ENCODE data around the gene KRT34.
A peak's percentile ranks its signal among the peaks of the same experiment; 100 is the strongest.
"Not testable (repeated sequence)": the region's sequence is repeated elsewhere in the genome, so short reads cannot be mapped to it uniquely, and the experiment has no call there.

KRT34 gene

DNA sequence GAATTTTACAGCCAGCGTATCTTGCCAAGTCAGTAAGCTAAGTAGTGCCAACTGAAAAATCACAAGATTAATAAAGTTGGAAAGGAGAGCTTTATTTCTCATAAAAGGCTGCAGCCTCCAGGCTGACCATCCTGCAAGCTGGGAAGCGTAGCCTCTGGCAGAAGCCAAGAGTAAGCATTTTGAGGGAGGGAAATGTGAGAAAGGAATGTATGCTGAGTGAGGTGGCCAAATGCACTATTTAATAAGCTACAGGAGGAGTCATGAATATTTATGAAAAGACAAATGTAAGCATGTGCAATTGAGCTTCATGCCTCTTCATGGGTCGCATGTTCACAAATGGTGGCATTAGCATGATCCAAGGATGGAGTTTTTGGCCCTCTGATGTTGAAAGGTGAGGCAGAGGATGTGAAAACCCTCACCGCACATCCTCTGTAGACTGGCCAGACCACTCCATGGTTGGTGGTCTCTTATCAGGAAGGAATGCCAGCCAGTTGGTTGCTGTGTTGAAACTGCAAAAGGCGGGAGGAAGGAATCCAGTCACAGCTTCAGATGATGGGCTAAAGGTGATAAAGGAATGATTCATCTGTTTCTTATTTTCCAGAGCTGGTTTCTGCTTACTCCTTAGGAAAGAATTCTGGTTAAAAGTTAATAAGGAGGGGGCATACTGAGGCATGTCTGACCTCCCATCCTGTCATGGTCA lies 21.7 kb downstream of the KRT34 start:
- Mint-ChIP-seq H3K4me3 (no peak overlapping the region), H3K36me3 (no peaks in the 10 kb centered on the region), H3K9me3 (no peaks in the 10 kb centered on the region), H3K27ac (no peak overlapping the region), H3K4me1 (no peaks in the 10 kb centered on the region)
- DNase-seq (ENCODE audit: low spot score in 2 of 2): no peak
- ATAC-seq: no peak

DNA sequence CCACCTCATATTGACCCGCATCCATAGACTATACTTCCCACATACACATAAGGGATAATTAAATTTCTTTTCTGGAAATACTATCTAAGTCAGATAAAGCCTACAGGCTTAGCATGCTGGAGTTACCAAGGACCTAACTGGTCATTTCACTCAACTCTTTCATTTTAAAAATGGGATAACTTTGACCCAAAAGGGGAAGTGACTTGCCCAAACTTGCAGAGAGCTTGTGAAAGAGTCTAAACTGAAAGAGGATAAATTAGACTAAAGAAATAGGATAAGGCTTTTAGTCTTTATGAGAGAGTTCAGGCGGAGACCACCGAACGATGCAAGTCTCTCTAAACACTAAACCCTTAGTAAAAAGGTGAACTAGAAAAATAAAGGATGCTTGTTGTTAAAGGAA lies 27.6 kb downstream of the KRT34 start:
- Mint-ChIP-seq H3K27ac (no peak overlapping the region), H3K4me3 (no peak overlapping the region), H3K9me3 (no peaks in the 10 kb centered on the region), H3K4me1 (peaks cover 8% of the 10 kb centered on the region), H3K36me3 (no peaks in the 10 kb centered on the region)
- ATAC-seq: no peak
- no peak for DNase-seq (ENCODE audit: low spot score in 2 of 2)

DNA sequence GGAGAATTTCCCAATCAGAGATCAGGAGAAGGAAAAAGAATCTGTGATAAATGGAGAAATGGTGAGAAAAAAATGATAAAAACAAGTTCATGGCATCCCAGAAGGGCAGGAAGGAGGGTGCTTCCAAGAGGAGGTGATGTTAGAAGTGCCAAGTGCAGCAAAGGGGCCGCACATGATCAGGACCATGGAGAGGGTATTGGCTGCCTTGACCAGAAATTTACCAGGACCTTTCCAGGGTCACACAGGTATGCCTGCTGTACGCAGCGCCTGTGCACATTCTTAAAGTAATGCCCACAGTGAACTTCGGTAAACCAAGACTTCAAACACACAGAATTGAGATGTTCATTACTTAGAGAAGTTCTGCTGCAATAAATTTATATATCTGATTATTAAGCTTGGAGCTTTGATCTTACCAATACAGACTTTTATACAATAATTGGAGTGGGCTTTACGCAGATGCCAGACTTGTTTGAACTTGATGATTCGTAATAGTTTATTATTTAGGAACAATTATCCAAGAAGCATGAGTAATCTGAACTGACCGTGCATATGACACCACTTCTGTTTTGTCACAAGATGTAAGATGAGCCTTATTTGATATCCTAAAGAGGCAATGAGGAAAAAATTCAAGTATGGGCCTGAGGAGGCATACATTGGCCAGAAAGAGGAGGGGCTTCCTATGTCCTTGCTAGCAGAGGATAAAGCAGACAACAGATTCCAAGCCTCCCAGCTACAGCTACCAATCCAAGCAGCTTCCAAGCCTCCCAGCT lies 29.3 kb downstream of the KRT34 start:
- no peaks in the 10 kb centered on the region for H3K9me3 Mint-ChIP-seq
- no peak for ATAC-seq
- peaks cover 13% of the 10 kb centered on the region for H3K4me1 Mint-ChIP-seq
- no peak overlapping the region for H3K4me3 Mint-ChIP-seq
- no peak for DNase-seq (ENCODE audit: low spot score in 2 of 2)
- H3K27ac Mint-ChIP-seq: no peak overlapping the region
- no peaks in the 10 kb centered on the region for H3K36me3 Mint-ChIP-seq

DNA sequence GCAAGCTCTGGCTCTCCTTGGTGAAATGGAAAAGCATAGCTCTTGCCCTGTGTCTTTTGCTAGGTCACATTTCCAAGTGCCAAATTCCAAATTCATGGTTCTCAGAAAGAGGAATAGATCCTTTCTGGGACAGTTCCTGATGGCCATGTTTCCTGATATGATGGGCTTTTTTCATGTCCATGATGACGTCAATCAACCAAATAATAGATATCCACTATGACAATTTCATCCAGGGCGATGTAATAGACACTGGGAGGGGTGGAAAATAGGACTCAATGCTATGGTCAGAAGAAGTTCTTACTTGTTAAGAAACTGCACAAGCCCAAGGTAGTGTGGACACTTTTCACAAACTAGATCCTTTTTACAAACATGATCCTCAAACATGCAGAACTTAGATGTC lies 30.9 kb downstream of the KRT34 start:
- H3K4me1 Mint-ChIP-seq: peaks cover 13% of the 10 kb centered on the region
- no peaks in the 10 kb centered on the region for H3K9me3 Mint-ChIP-seq
- no peak overlapping the region for H3K4me3 Mint-ChIP-seq
- ATAC-seq (no peak), DNase-seq (ENCODE audit: low spot score in 2 of 2) (no peak)
- no peak overlapping the region for H3K27ac Mint-ChIP-seq
- no peaks in the 10 kb centered on the region for H3K36me3 Mint-ChIP-seq

DNA sequence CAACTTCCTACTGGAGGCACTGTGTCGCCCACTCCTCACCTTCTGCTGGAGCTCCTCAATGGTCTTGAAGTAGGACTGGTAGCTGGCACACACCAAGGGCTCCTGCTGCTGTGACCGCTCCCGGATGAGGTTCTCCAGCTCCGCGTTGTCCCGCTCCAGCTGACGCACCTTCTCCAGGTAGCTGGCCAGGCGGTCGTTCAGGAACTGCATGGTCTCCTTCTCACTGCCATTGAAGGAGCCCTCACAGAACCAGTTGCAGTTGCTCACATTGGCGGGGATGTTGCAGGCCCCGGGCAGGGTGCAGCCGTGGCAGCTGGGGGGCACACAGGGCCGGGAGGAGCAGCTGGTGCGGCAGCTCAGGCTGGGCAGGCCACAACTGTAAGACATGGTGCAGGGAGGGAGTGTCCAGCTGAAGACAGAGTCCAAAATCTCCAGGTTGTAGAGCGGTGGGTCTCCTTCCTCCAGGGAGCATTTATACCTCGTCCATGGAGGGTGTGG lies 31.7 kb downstream of the KRT34 start, which contains the start of gene KRT33A:
Gene KRT33A (minus strand): TSS at position 448 of the 498 bp plus-strand sequence. CDS start 61 bp downstream, at position 387.
- not testable (repeated sequence) for ATAC-seq; DNase-seq (ENCODE audit: low spot score in 2 of 2); H3K36me3 Mint-ChIP-seq; H3K27ac Mint-ChIP-seq; H3K4me3 Mint-ChIP-seq; H3K9me3 Mint-ChIP-seq
- peaks cover 13% of the 10 kb centered on the region for H3K4me1 Mint-ChIP-seq

DNA sequence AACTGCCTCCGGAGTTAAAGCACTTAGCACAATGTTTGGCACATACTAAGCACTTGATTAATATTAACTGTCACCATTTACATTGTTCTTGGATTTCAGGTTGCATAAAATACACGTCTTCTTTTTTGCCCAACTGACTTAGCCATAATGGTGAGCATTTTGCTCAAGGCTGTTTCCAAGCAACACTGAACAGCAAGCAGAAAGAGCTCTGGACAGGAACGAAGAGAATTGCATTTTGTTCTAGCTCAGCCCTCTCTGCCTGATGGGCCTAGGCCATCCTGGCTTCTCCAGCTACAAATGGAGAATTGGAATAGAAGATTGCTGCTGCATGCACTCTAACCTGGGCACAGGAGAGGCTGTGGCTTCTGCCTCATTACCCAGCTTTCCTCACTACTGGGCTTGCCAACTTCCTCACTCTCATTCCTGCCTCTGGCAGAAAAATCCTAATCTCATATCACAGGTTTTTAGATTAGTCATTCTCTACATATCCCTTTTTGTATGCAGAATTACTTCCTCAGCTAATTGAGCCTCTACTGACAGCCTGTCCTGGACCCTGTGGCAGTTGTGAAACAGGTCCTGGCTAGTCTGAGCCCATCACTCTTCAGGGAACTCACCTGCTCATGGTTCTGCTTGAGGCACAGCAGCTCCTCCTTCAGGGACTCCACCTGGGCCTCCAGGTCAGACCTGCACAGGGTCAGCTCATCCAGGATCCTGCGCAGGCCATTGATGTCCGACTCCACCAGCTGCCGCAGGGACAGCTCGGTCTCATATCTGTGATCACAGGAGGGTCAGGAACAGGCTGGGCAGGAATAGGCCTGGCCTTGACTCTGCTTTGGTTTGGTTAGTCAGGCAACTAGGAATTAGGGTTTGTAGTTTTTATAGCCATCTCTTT lies 34.0 kb downstream of the KRT34 start:
- no peak for ATAC-seq
- no peak overlapping the region for H3K4me3 Mint-ChIP-seq
- DNase-seq (ENCODE audit: low spot score in 2 of 2): no peak
- no peak overlapping the region for H3K27ac Mint-ChIP-seq
- H3K4me1 Mint-ChIP-seq: peaks cover 17% of the 10 kb centered on the region
- H3K36me3 Mint-ChIP-seq: no peaks in the 10 kb centered on the region
- peaks cover 3% of the 10 kb centered on the region for H3K9me3 Mint-ChIP-seq

DNA sequence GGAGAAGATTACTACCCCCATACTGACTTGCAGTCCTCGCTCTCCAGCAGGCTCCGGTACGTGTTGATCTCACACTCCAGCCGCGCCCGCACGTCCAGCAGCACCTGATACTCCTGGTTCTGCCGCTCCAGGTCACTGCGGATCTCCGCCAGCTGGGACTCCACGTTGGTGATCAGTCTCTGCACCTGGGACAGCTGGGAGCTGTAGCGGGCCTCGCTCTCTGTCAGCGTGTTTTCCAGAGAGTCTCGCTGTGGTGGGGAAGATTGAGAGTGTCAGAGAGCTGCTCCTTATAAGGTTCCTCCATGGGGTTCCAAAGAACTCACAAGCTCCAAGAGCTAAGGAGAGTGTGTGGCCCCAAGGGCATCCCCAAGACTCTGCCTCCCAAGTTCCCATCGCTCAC lies 35.7 kb downstream of the KRT34 start:
- ATAC-seq; DNase-seq (ENCODE audit: low spot score in 2 of 2); H3K9me3 Mint-ChIP-seq; H3K4me3 Mint-ChIP-seq; H3K27ac Mint-ChIP-seq; H3K36me3 Mint-ChIP-seq: not testable (repeated sequence)
- H3K4me1 Mint-ChIP-seq: peaks cover 19% of the 10 kb centered on the region

DNA sequence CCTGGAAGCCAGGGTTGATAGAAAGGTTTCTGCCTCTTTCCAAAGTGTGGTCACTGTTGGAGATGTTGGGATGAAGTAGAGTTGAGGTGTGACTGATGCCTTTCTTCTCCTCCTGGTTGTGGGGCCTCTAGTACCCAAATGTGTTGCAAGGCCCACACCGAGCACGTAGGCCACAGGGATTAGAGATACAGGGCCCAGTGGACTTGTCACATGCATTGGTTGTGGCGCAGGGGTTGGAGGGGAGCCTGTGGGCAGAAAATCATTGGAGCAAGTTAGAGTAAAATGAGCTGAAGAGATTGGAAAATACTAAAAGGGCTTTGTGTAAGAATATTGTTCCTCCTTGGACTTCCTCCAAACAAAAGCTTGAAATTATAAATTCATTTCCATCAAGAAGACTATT lies 36.1 kb downstream of the KRT34 start:
- DNase-seq (ENCODE audit: low spot score in 2 of 2) (no peak), ATAC-seq (no peak)
- H3K9me3 Mint-ChIP-seq: peaks cover 8% of the 10 kb centered on the region
- H3K27ac Mint-ChIP-seq: no peak overlapping the region
- peaks cover 21% of the 10 kb centered on the region for H3K4me1 Mint-ChIP-seq
- no peak overlapping the region for H3K4me3 Mint-ChIP-seq
- peaks cover 5% of the 10 kb centered on the region for H3K36me3 Mint-ChIP-seq

DNA sequence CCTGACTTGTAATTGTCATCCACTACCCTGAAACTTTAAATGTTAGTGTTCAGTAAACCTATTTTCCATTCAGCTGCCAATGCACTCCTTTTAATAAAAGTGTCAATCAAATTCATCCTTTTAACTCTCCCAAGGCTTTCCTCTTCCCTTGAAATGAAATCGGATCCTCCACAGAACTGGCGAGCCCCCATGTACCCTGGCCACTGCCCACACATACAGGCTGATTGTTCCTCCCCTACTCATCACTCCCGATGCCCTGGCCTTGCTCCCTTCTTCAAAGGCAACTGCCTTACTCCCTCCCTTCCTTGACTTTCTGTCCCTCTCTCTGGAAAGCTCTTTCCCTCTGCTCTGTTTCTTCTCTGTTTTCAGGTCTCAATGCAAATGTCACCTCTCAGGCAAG lies 39.1 kb downstream of the KRT34 start:
- DNase-seq (ENCODE audit: low spot score in 2 of 2): peak in 1 of 2 donors; percentile 28
- Mint-ChIP-seq H3K36me3 (peaks cover 5% of the 10 kb centered on the region), H3K4me1 (peaks cover 42% of the 10 kb centered on the region), H3K9me3 (peaks cover 8% of the 10 kb centered on the region), H3K4me3 (no peak overlapping the region), H3K27ac (no peak overlapping the region)
- no peak for ATAC-seq

DNA sequence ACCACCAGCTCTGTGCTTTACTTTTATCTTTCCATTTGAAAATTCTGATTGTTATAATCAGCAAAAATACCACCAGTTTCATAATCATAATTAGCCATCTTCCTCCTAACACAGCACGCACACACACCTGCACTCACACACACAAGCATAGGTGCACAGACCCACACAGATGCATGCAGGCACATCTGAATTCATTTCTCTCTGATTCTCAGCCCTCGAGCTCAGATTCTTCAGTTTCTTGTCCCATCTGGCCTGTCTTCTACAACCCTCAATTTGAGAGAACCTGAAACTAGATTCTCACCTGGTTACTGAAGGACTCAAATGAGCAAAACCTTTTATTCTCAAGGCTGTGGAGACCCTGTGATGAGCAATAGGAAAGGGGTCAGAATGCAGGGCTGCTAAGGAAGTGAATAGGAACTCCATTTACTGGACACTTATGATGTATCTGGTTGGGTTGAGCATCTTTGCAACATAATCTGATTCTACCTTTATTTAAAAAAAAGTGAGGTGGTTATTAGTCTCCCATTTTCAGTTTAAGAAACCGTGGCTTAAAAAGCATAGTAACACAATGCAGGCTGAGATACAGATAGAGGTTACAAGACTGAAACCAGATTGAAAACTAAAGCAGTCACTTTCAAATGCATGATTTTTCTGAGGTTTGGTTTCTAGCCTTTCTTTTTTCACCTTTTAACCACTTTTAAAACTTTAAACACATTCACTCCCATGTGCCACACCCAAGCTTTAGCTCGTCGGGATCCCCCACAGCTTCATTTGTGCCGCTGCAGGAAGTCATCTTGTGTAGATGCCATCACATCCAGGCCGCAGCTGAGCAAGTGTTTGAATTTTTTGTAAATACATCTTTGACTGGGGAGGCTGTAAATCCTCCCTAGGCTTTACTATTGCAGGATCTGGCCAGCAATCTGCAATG lies 40.9 kb downstream of the KRT34 start:
- peaks cover 43% of the 10 kb centered on the region for H3K4me1 Mint-ChIP-seq
- peak overlapping the region; percentile 0 for H3K27ac Mint-ChIP-seq
- peaks cover 8% of the 10 kb centered on the region for H3K9me3 Mint-ChIP-seq
- DNase-seq (ENCODE audit: low spot score in 2 of 2): peak in 1 of 2 donors; percentile 54
- H3K36me3 Mint-ChIP-seq: peaks cover 5% of the 10 kb centered on the region
- peak overlapping the region; percentile 22 for H3K4me3 Mint-ChIP-seq
- peak; percentile 79 for ATAC-seq

DNA sequence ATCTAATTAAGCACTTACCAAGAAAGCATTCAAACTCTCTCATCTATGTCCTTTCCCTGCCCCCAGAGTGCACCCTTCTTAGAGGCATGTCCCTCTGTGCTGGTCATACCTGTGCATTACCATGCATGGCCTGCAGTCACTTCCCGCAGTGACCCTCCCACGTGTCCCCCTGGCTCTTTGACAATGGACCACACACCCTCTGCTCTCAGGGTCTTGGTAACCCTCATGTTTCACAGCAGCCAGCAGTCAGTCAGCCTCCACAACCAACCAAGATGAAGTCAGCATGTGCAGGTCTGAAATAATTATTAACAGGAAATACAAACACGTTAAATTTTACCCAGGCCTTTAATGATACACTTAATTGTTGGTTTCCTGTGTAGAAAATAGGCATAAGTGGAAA lies 41.6 kb downstream of the KRT34 start:
- H3K27ac Mint-ChIP-seq: peak overlapping the region; percentile 29
- H3K36me3 Mint-ChIP-seq: peaks cover 5% of the 10 kb centered on the region
- ATAC-seq (no peak), DNase-seq (ENCODE audit: low spot score in 2 of 2) (peak in 1 of 2 donors; percentile 47)
- H3K4me3 Mint-ChIP-seq: peak overlapping the region; percentile 22
- H3K9me3 Mint-ChIP-seq: peaks cover 8% of the 10 kb centered on the region
- peaks cover 51% of the 10 kb centered on the region for H3K4me1 Mint-ChIP-seq

DNA sequence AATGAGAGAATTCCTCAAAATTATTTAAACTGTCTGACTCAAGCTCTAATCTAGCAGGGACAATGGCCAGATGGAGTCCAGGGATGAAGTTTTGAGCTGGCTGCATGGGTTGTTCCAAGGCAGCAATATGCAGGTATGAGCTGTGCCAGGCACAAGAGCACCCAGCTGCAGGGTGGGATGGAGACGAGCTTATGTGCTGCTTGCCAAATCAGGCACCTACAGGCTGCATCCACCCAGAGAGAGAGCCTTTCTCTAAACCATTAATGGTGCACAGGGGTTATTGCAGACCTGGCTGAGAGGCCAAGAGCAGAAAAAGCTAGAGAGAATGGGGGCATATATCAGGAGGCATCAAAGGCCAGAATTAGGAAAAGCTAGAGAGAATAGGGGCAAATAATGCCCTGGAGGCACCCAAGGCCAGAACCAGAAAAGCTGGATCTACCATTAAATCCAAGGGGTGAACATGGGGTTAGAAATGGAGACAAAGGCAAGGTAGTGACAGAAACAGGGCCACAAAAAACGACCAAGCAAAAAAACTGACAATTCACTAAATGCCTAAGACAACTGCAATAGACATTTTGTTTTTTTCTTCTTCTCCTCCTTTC lies 42.4 kb downstream of the KRT34 start:
- Mint-ChIP-seq H3K4me3 (peak overlapping the region; percentile 22), H3K9me3 (peaks cover 8% of the 10 kb centered on the region), H3K27ac (peak overlapping the region; percentile 29), H3K4me1 (peaks cover 59% of the 10 kb centered on the region), H3K36me3 (peaks cover 5% of the 10 kb centered on the region)
- DNase-seq (ENCODE audit: low spot score in 2 of 2) (peak in 1 of 2 donors; percentile 47), ATAC-seq (no peak)

DNA sequence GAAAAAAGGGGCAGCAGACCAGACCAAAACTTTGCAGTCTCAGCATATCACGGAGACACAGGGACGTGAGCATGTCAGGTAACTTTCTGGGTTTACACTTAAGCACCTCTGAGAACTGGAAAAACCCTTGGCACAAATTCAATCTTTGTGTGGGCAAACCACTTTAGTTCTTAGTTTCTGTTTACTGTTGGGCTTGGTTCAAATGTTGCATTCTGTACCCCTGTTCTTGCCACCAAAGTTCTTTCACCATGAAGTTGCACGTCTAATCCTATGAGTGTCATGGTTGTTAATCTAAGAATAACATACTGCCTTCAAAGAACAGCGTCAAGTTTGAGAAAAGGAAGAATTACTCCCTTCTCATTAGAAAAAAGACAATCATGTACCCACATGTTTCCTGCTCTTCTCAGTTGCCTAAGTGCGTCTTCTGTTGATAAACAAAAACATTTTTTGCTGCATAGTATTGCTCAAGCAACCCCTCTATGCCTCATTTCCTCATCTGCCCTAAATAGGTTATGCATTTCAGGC lies 43.1 kb downstream of the KRT34 start:
- ATAC-seq (peak; percentile 82), DNase-seq (ENCODE audit: low spot score in 2 of 2) (no peak)
- Mint-ChIP-seq H3K4me3 (peak overlapping the region; percentile 22), H3K4me1 (peaks cover 65% of the 10 kb centered on the region), H3K27ac (peak overlapping the region; percentile 29), H3K9me3 (peaks cover 8% of the 10 kb centered on the region), H3K36me3 (peaks cover 5% of the 10 kb centered on the region)

DNA sequence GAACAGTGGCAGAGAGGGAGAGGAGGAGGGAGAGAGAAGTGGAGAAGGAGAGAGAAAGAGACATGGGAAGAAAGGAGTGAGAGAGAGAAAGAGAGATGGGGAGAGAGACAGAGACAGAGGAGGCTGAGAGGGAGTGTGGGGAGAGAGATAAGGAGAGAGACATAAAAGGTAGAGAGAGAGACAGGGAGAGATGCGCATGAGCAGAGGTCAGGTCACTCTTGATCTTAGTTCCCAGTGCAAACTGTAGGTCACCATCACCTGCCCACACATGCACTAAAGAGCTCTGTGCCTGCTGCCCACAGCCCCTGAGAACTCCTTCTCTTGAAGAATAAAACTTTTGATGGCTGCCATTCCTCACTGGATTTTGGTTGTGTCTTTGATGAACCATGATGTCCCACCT lies 46.4 kb downstream of the KRT34 start:
- peak in 1 of 2 donors; percentile 39 for DNase-seq (ENCODE audit: low spot score in 2 of 2)
- H3K36me3 Mint-ChIP-seq: no peaks in the 10 kb centered on the region
- no peak overlapping the region for H3K4me3 Mint-ChIP-seq
- H3K9me3 Mint-ChIP-seq: no peaks in the 10 kb centered on the region
- no peak for ATAC-seq
- peaks cover 58% of the 10 kb centered on the region for H3K4me1 Mint-ChIP-seq
- peak overlapping the region; percentile 78 for H3K27ac Mint-ChIP-seq
